ENCODE results near the gene SLC39A6. TPM values are rescaled to one million over a fixed set of nuclear protein-coding genes. Genes with fewer than 3 reads are reported as not detected.
"Not testable (repeated sequence)": the region's sequence is repeated elsewhere in the genome, so short reads cannot be mapped to it uniquely, and the experiment has no call there.

Gene SLC39A6
- total RNA-seq, 2 experiments from 2014 or later = 19.3 to 29.4 TPM

DNA sequence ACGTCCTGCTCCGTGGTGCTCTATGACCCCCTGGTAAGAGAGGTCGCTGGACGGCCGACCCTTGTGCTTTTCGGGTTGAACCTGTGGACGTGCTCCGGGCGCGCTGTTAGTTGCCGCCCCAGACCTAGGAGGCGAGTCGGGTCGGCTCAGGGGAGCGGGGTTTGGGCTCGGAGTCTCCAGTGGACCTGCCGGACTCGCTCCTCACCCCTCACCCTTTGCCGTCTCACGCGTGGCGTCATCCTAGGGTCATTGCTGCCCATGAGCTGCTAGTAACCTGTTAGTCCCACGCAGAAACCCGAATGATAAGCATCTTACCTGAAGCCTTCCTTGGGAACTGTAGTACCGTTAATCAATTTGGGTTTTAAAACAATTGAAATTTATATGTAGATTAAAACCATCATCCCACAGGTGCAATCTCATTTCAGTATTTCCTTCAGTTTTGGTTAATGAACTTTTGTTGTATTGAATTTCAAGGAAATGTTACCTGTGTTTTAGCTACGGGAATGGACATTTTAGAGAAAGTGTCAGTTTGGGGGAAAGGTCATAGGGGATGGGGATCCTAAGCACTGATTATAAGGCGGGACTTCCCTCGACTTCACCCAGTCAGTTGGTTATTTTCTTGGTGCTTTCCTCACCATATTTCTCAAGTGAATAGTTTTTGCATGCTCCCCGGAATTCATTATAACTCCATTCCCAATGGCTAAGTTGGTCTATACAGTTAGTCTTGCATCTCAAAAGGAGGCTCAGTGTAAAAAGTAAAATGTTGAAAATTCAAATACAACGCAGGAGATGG is 1.1 kb upstream of the SLC39A6 start:
- CTCF ChIA-PET = interaction anchor here (2.9 kb wide), 1 partner anchor 9 kb away, joined by 9 read pairs; no protein-coding TSS in a partner anchor
- Mint-ChIP-seq H3K27me3 (no peaks in the 10 kb centered on the region), H3K27ac (peak overlapping the region; percentile 94), H3K36me3 (peaks cover 24% of the 10 kb centered on the region), H3K4me1 (peaks cover 56% of the 10 kb centered on the region), H3K4me3 (peak overlapping the region; percentile 95), H3K9me3 (ENCODE audit: low read depth) (no peaks in the 10 kb centered on the region)
- ATAC-seq = peak; percentile 22
- DNase-seq = no peak

DNA sequence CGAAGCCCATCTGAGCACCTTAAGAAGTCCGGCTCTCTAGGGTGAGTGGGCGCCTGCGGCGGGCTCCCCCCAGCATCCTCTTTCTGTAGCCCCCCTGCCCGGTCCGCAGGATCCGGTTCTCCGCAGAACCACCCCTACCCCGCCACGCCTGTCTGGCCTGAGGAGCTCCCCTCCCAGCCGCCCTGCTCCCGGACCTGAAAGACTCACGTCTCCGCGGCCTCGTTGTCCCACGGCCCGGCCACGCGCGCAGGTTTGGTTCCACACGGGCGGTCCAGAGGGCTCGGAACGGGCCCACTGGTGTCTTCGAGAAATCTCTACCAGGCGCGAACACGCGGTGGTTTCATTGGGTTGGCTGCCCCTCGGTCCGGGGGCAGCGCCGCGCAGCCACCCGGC is 237 bp downstream of the SLC39A6 start:
- CTCF ChIA-PET = interaction anchor here (0.8 to 2.9 kb wide), 5 partner anchors 10 to 155 kb away, joined by 3 to 9 read pairs (median 5); no protein-coding TSS in a partner anchor
- Mint-ChIP-seq H3K36me3 (peaks cover 28% of the 10 kb centered on the region), H3K27ac (peak overlapping the region; percentile 94), H3K4me3 (peak overlapping the region; percentile 95), H3K4me1 (peaks cover 58% of the 10 kb centered on the region), H3K9me3 (ENCODE audit: low read depth) (no peaks in the 10 kb centered on the region), H3K27me3 (no peaks in the 10 kb centered on the region)
- ATAC-seq = no peak
- no peak for DNase-seq

DNA sequence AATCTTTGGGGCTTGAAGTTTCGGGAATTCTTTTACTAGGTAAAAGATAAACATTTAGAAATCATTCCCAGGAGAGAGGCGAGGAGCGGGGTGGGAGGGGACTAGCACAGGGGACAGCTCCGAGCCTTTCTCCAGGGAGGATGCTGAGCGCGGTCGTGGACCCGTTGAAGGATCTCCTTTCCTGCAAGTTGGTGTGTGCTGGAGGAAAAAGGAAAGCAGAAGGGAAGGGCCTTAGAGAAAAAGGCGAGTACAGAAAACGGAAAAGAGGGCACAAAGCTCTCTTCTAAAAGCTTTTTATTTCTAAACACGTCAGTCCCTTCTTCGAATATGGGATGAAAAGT is 640 bp downstream of the SLC39A6 start:
- CTCF ChIA-PET = interaction anchor here (0.8 to 2.9 kb wide), 5 partner anchors 11 to 156 kb away, joined by 3 to 9 read pairs (median 5); no protein-coding TSS in a partner anchor
- no peaks in the 10 kb centered on the region for H3K9me3 Mint-ChIP-seq (ENCODE audit: low read depth)
- H3K36me3 Mint-ChIP-seq = peaks cover 30% of the 10 kb centered on the region
- peak overlapping the region; percentile 94 for H3K27ac Mint-ChIP-seq
- DNase-seq (no peak), ATAC-seq (no peak)
- peak overlapping the region; percentile 95 for H3K4me3 Mint-ChIP-seq
- peaks cover 60% of the 10 kb centered on the region for H3K4me1 Mint-ChIP-seq
- H3K27me3 Mint-ChIP-seq = no peaks in the 10 kb centered on the region

DNA sequence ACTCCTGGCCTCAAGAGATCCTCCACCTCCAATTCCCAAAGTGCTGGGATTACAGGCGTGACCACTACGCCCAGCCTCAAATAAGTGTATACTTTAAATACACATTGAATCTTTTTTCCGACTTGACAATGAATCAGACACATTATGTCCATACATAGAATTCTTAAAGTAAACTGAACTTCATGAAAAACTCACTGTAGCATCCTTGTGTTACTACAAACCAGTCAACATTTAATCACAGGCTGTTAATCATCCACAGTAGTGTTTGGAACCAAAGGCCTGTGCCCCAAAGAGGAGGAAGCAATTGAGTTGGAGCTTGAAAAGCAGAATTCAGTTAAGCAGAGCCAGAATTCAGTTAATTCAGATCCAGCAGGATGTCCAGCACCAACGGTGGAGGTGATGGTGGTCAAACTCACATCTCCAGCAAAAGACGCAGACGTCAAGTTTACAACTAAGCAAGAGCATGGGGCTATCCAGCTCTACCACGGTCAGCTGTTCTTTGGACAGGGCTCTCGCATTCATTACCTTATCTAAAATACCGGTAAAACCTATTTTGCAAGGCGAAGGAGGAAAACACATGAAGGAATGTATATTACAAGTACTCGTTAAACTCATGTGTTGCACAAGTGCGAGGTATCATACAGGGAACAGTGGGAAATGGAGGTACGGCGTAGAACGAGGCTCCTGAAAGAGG is 1.2 kb downstream of the SLC39A6 start:
- CTCF ChIA-PET = interaction anchor here (1.4 to 2.9 kb wide), 4 partner anchors 11 to 156 kb away, joined by 4 to 9 read pairs (median 6); no protein-coding TSS in a partner anchor
- Mint-ChIP-seq H3K27ac (peak overlapping the region; percentile 94), H3K36me3 (peaks cover 32% of the 10 kb centered on the region)

DNA sequence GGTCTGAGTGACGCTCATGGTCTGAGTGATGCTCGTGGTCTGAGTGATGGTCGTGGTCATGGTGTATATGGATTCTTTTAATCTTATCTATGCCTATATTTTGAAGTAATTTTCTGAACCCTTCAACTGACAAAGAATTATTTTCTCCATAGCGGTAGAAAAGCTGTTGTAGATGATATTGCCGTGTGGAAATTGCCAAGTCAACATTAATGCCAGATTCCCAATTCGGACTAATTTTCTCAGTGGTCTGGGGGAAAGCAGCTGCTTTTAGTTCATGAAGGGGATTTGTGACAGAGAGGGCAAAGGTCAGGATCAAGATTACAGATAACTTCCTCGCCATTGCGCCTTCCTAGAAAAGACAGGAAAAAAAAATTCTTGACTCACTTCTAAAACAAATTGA is 2.5 kb downstream of the SLC39A6 start:
- no peaks in the 10 kb centered on the region for H3K9me3 Mint-ChIP-seq (ENCODE audit: low read depth)
- peaks cover 50% of the 10 kb centered on the region for H3K4me1 Mint-ChIP-seq
- H3K4me3 Mint-ChIP-seq = no peak overlapping the region
- no peaks in the 10 kb centered on the region for H3K27me3 Mint-ChIP-seq
- H3K27ac Mint-ChIP-seq = no peak overlapping the region
- CTCF ChIA-PET = interaction anchor here (1.7 kb wide), 1 partner anchor 37 kb away, joined by 3 read pairs; no protein-coding TSS in a partner anchor
- DNase-seq (no peak), ATAC-seq (no peak)
- peaks cover 24% of the 10 kb centered on the region for H3K36me3 Mint-ChIP-seq

More for the DNA sequence above, 1.2 kb downstream of the SLC39A6 start:
- no peak for ATAC-seq
- Mint-ChIP-seq H3K9me3 (ENCODE audit: low read depth) (no peaks in the 10 kb centered on the region), H3K4me3 (peak overlapping the region; percentile 95), H3K4me1 (peaks cover 63% of the 10 kb centered on the region), H3K27me3 (no peaks in the 10 kb centered on the region)
- DNase-seq = no peak

DNA sequence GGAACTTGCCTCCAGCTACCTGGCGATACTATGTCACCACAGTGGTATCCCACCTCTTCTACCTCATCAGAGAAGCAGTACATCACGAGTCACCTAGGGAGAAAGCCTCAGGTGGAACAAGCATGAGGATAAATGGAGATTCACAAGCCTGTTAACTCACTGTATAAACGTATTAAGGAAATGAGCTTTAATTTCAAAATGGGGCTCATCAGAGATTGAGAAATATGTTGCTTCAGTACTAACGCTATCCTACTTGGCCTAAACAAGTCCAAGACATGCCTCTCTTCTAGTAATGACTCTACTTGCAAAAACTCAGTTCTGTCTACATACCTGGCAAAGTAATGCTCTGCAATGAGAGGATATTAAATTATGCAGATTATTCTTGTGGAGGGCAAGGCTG is 4.3 kb downstream of the SLC39A6 start:
- H3K36me3 Mint-ChIP-seq = peaks cover 24% of the 10 kb centered on the region

DNA sequence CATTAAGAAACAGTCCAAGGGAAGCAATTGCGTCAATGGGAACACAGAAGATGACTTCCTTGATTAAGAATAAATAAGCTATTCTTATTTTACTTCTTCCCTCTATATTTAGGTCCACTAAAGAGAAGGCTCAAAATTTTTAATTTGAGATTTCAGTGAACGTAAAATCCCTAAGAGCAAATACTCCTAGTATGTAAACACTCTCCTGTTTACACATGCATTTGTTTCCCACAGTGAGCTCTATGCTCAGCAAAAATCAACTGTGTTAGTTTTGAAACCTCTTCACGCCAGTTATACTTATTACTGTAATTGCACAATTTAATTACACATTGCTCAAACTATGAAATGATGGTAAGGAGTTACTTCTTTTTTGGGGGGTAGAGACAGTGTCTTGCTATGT is 8.8 kb downstream of the SLC39A6 start:
- Mint-ChIP-seq H3K27ac (no peak overlapping the region), H3K36me3 (peaks cover 24% of the 10 kb centered on the region), H3K4me3 (no peak overlapping the region), H3K27me3 (no peaks in the 10 kb centered on the region), H3K9me3 (ENCODE audit: low read depth) (no peaks in the 10 kb centered on the region), H3K4me1 (peaks cover 11% of the 10 kb centered on the region)
- ATAC-seq (no peak), DNase-seq (no peak)
- CTCF ChIA-PET = interaction anchor here (1.1 kb wide), 1 partner anchor 24 kb away, joined by 4 read pairs; no protein-coding TSS in a partner anchor

More for the DNA sequence above, 4.3 kb downstream of the SLC39A6 start:
- Mint-ChIP-seq H3K4me3 (no peak overlapping the region), H3K9me3 (ENCODE audit: low read depth) (no peaks in the 10 kb centered on the region), H3K27ac (no peak overlapping the region), H3K27me3 (no peaks in the 10 kb centered on the region), H3K4me1 (peaks cover 40% of the 10 kb centered on the region)
- ATAC-seq = no peak
- no peak for DNase-seq
- CTCF ChIA-PET = no interaction called here

DNA sequence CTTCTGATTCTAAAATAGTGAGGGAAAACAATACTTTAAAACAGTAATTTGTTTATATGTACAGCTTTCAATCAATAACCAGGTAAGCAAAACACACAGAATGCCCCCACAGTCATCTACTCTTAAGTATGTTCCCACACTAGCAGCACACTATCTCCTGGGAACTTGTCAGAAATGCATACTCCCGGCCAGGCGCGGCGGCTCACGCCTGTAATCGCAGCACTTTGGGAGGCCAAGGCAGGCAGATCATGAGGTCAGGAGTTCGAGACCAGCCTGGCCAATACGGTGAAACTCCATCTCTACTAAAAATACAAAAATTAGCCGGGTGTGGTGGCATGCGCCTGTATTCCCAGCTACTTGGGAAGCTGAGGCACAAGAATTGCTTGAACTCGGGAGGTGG is 12.4 kb downstream of the SLC39A6 start:
- H3K4me1 Mint-ChIP-seq; H3K27ac Mint-ChIP-seq; DNase-seq; H3K27me3 Mint-ChIP-seq; ATAC-seq; H3K9me3 Mint-ChIP-seq (ENCODE audit: low read depth); H3K4me3 Mint-ChIP-seq; CTCF ChIA-PET: not testable (repeated sequence)
- peaks cover 24% of the 10 kb centered on the region for H3K36me3 Mint-ChIP-seq

DNA sequence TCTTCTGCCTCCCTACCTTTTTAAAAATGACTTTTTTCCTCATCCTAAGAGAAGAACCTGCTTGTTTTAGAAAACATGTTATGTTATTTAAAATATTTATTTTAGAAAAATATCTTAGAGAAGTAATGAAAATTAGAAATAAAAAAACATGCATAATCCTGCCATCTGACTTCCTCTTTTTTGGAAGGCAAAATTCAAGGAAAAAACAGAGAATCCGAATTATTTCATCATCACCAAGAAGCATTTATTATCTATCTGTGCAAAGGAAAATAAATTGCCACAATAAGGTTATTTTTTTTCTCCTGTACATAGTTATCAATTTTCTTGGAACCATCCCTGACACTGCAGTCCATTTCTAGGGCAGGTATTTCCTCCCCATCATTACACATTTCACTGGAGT is 14.4 kb downstream of the SLC39A6 start:
- Mint-ChIP-seq H3K4me1 (no peaks in the 10 kb centered on the region), H3K27me3 (no peaks in the 10 kb centered on the region), H3K9me3 (ENCODE audit: low read depth) (no peaks in the 10 kb centered on the region), H3K36me3 (peaks cover 33% of the 10 kb centered on the region), H3K4me3 (no peak overlapping the region), H3K27ac (no peak overlapping the region)
- ATAC-seq (no peak), DNase-seq (no peak)
- CTCF ChIA-PET = no interaction called here

DNA sequence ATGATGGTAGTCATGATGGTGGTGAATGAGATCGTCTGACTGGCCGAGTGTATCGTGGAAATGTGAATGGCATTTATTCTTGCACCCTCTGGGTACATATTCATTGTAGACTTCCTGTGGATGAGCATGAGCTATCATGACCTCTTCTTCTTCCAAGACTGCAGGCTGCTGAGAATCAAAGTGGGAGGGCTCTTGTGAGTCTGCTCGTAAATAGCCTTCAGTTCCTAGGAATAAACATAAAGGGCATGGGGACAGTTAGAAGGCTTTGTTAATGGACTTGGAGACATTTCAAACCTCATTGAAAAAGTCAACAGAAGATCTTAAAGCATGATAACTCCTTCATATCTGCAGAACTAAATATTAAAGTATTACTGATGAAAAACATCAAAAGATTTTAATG is 14.9 kb downstream of the SLC39A6 start:
- DNase-seq = no peak
- peaks cover 33% of the 10 kb centered on the region for H3K36me3 Mint-ChIP-seq
- H3K27ac Mint-ChIP-seq = no peak overlapping the region
- no peaks in the 10 kb centered on the region for H3K27me3 Mint-ChIP-seq
- ATAC-seq = no peak
- CTCF ChIA-PET = no interaction called here
- no peaks in the 10 kb centered on the region for H3K9me3 Mint-ChIP-seq (ENCODE audit: low read depth)
- no peaks in the 10 kb centered on the region for H3K4me1 Mint-ChIP-seq
- no peak overlapping the region for H3K4me3 Mint-ChIP-seq

DNA sequence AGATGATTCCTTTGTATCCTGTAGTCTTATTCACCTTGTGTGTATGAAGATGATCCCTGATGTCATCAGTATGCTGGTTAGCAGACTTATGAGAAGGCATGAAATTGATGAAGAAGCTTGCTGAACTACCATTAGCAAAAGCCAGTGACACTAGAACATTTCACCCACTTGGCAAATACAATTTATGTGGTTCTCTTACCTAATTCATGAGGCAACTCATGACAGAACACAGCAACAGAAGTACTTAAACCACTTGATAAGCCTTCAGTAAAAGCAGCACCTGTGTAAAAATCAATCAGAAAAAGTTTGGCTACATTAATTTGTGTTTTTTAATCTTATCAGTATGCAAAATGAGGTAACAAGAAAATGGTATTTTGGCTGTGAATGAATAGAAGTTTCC is 16.8 kb downstream of the SLC39A6 start:
- ATAC-seq = no peak
- Mint-ChIP-seq H3K27ac (no peak overlapping the region), H3K36me3 (peaks cover 29% of the 10 kb centered on the region), H3K4me1 (no peaks in the 10 kb centered on the region), H3K4me3 (no peak overlapping the region), H3K27me3 (no peaks in the 10 kb centered on the region), H3K9me3 (ENCODE audit: low read depth) (no peaks in the 10 kb centered on the region)
- CTCF ChIA-PET = no interaction called here
- no peak for DNase-seq

DNA sequence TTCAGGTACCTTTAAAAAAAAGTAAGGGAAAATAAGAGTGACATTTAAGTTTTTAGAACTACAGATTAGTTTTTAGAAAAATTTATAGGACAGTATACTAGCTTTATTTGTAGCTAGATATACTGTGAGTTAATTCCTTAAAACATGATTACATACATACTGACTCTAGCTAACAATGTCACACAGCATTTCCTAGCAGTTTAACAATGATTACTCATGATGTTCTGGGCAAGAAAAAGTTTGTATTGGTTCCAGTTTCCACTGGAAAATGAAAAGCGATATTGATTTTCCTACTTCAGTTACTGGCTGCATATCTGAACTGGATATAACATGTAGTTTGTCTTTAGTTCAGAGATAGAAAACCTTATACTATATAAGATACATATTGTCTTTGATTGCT is 19.4 kb downstream of the SLC39A6 start:
- Mint-ChIP-seq H3K36me3 (peaks cover 21% of the 10 kb centered on the region), H3K27ac (no peak overlapping the region), H3K4me3 (no peak overlapping the region), H3K4me1 (no peaks in the 10 kb centered on the region), H3K9me3 (ENCODE audit: low read depth) (no peaks in the 10 kb centered on the region), H3K27me3 (no peaks in the 10 kb centered on the region)
- DNase-seq (no peak), ATAC-seq (no peak)
- CTCF ChIA-PET = no interaction called here

DNA sequence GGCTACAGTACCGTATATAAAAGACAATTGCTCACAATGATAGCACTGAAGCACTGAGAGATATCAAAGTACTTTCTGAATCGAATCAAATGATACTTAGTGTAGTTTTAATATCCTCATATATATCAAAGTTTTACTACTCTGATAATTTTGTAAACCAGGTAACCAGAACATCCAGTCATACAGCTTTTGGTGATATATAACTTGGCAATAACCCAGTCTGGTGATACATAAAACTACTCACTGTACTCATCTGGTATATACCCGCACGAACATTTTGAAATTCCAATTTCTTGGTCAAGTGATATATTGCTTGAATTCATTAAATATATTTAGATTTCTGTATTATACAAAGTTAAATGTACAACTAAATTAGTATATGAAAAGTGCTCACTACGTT is 20.5 kb downstream of the SLC39A6 start:
- DNase-seq = no peak
- peaks cover 2% of the 10 kb centered on the region for H3K4me1 Mint-ChIP-seq
- H3K4me3 Mint-ChIP-seq = no peak overlapping the region
- no peak for ATAC-seq
- H3K27me3 Mint-ChIP-seq = no peaks in the 10 kb centered on the region
- H3K27ac Mint-ChIP-seq = no peak overlapping the region
- CTCF ChIA-PET = no interaction called here
- no peaks in the 10 kb centered on the region for H3K9me3 Mint-ChIP-seq (ENCODE audit: low read depth)
- H3K36me3 Mint-ChIP-seq = peaks cover 16% of the 10 kb centered on the region

DNA sequence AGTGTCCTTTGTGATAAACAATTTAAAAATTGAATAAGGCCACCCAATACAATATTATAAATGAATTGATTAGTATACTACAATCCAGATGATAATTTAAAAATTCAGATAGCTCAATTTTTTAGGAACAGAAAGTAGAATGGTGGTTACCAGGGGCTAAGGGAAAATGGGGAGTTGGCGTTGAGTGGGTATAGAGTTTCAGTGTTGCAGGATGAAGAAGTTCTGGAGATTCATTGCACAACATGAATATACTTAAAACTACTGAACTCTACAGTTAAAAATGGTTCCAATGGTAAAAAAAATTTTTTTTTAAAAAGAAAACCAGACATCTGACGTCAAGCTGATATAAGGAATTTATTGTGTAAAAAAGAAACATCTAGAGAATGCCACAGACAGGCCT is 20.9 kb downstream of the SLC39A6 start:
- no peaks in the 10 kb centered on the region for H3K9me3 Mint-ChIP-seq (ENCODE audit: low read depth)
- no peak for ATAC-seq
- H3K27ac Mint-ChIP-seq = no peak overlapping the region
- CTCF ChIA-PET = no interaction called here
- DNase-seq = no peak
- H3K36me3 Mint-ChIP-seq = peaks cover 16% of the 10 kb centered on the region
- peaks cover 4% of the 10 kb centered on the region for H3K4me1 Mint-ChIP-seq
- no peaks in the 10 kb centered on the region for H3K27me3 Mint-ChIP-seq
- no peak overlapping the region for H3K4me3 Mint-ChIP-seq

Data from activated CD8-positive, alpha-beta memory T cell treated with anti-CD3 and anti-CD28 coated beads, Interleukin-2, amount 10 ng/mL, durations not matched to agents 7 days and 5 days (primary cell).